Fibroblast of skin of left quadriceps (primary cell): Measurements from ENCODE around the gene POLD4.

ENCODE experiments used
- DNase-seq, 2 experiments: peaks; one replicate each; pipeline ENCODE4 v3.0.0-alpha.2; 2013; ENCODE audit warnings: low read depth in 2 of 2

The POLD4 gene

GRCh38 chr11:67389477-67389876, 36.1 kb upstream of the POLD4 start:
- DNase-seq = no peak

- DNase-seq = no peak
These were observed 34.2 kb upstream of the POLD4 start for GRCh38 chr11:67387518-67387917.

- DNase-seq = no peak
These were observed 33.7 kb upstream of the POLD4 start for GRCh38 chr11:67387069-67387468.

GRCh38 chr11:67384851-67385366, 31.6 kb upstream of the POLD4 start:
- DNase-seq = no peak

DNA sequence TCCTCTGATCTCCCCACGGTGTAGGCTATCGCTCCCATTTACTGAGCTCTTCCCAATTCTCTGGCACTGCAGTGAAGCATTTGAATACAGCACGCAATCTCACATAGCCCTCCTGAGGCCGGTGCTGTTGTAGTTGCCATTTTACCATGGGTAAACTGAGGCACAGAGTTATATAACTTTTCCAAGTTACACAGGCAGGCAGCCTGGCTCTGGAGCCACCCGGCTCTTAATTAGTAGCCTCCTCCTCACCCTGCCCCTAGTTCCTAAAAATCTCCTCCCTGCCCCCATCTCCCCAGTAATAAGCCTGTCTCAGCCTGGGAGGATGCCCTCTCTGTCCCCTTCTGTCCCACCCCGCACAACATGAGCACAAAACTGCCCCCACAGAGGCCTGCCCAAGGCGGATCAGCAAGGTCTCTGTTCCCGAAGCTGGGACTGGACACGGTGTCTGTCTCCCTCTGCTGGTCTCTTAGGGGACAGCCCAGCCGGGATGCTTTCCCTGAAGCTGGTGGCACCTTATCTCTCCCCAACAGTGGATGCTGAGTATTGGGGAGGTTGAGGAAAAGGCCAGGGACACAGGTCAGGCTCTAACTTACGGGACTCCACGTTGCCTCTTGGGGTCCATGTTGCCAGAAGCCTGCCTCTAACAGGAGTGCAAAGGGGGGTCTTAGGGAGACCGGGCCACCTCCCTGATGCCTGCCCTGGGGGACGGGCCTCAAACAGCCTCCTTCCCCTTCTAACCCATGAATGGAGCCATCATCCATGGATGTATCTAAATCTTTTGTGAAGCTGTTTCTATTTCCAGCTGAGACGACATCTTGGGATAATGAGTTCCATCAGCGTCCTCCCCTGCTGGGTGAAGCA, 29.2 kb upstream of the POLD4 start:
- peak in 1 of 2 experiments; percentile 44 for DNase-seq

GRCh38 chr11:67381244-67381972, 28.1 kb upstream of the POLD4 start:
- no peak for DNase-seq

DNA sequence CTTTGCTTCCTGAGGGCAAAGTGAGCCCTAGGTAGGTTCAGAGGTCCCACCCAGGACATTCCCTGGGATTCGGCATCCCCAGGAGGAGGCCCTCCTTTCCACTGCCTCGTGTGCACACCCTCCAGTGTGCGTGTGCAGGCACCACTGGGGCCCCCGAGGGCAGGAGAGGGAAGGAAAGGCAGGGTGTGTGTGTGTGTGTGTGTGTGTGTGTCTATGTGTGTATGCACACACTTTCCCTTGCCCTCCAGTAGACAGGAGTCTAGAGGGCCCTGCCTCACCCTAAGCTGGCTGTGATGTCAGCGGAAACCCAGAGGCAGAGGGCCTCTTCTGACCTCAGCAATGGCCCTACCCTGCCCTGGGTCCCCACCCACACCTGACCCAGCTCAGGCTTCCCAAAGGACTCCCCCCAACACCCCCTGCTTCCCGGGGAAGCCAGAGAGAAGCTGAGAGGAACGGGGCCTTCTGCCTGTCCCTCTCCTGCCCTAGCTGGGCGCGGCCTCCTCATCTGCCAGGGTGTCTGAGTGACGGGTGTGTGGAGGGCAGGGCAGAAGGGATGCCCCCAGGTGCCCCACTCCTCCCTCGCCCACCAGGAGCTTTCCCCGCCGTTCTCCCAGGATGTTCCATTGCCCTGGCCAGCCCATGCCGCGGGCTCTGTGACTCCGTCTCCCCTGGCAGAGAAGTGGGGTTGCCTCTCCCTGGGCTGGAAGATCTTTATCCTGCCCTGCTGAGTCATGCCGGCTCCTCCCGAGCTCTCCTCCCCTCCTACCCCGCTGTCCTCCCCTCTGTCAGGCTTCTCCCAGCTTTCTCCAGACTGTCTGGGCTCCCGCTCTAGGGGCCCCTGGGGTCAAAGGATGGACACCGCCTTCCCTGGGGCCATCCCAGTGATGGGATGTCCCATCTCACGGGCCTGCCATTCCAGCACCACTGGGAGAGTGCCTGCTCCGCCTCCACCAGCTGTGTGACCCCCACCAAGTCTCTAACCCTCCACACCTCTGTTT, 26.0 kb upstream of the POLD4 start:
- no peak for DNase-seq

DNA sequence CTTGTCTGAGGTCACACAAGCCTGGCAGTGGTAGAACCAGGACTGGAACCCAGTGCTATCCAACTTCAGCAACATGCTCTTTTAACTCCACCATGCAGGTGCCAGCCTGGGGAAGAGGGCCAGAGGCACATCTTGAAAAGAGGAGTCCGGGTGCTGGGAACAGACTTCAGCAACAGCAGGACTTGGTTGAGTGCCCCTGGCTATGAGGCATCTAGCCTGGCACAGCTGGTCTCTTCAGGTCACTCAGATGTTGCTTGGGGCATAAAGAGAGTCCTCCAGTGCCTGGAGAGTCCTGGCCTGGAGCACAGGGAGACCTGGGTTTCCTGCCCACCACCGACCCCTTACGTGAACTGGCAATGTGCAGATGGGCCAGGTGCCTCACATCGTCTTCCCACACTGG, 25.2 kb upstream of the POLD4 start:
- no peak for DNase-seq

GRCh38 chr11:67376873-67377808, 23.8 kb upstream of the POLD4 start:
- DNase-seq = no peak

GRCh38 chr11:67376063-67376820, 22.9 kb upstream of the POLD4 start:
- no peak for DNase-seq

DNA sequence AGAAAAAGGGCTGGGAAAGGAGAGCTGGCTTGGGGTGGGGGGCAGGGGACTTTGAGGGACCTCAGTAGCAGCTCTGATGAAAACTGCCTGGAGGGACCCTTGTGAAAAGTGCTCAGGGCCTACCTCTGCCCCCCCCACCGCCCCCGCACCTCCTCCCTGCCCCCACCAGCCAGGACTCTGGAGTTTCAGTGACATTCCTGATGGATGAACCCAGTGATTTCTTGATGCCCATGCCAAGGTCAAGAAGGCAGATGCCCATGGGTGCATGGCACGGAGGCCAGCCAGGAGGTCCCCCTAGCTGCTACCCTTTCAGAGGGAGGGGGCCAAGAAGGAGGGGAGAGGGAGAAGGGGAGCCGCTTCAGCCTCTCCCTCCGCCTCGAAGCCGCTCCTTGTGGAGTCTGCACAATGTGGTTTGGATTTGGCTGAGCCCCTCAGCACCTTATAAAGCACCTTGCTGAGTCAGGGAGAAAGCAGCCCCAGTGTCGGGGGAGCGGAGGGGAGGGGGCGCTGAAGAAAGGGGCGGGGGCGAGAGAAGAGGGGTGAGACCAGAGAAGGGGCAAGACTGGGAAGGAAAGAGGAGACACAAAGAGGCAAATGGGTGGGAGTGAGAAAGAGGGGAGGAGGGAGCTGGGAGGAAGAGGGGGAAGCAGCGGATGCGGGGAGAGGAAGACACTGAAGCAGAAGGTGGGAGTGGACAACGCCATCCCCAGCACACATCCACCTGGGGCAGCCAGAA, 22.1 kb upstream of the POLD4 start:
- DNase-seq = no peak

- DNase-seq = no peak
These were observed 21.4 kb upstream of the POLD4 start for GRCh38 chr11:67374571-67375281.

DNA sequence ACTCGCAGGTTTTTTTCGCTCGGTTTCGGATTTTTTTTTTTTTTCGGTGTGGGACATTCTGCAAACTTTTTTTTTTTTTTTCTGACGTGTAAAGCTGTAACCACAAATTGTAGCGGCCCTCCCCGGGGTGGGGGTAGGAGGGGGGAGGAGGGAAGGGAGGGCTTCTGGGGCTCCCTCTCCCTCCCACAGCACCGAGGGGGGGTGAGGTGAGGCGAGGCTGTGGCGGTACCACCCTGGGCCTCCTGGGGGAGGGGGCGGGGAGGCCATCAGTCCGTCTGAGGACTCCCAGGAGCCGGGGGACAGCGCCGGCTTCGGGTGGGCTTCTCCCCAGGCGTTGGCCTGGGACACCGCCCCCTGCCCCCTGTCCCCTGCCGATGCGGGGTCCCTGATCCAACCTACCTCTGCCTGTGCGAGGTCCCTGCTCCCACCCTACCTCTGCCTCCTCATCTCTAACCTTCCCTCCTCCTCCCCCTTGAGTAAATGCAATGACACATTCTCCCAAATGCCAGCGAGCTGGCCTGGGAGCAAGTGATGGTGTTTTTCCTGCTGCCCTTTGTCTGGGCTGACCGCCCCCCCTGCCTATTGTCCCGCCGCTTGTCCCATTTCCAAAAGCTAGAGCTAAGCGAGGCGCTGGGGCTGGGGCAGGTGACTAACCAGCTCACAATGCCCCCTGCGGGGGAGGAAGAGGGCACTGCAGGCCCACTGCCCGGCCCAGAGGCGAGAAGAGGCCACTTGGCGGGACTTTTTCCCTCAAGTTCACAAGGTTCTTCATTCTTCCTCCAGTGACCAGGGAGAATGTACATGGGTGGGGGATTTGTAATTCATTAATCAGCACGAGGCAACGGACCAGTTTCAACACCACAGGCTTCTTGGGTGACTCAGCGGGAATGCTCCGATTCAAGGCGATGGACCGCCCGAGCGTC, 20.6 kb upstream of the POLD4 start:
- peak; percentile 88 for DNase-seq

DNA sequence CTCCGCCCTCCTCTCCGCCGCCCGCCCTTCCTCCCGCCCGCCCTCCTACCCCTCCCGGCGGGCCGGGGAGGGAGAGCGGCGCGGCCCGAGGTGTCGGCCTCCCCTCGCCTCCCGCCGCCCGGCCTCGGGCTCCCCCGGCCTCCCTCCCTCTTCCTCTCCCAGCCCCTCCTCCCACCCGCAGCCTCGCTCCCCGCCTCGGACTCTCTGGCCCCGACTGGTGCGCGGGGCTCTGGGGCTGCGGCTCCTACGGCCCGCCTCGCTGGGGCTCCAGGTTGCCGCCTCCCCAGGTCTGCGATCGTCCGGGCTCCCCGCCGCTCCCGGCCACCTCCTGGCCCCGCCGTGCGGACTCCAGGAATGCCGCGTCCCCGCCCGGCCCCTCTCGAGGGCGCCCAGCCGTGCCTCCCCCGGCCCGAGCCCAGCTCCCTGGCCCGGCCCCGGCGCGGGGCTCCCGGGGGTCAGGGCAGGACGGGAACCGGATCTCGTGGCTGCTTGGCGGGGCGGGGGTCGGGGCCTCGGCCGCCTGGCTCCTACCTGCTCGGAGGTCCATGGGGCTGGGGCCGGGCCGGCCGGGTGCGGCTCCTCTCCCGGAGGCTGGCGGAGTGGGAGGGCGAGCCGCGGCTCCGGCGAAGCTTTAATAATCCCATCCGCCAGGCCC, 19.8 kb upstream of the POLD4 start, which contains the start of gene CLCF1:
TSS of gene CLCF1 (minus strand) at position 606 of the 655 bp plus-strand sequence. CDS start at position 547, 59 bp downstream.
- no peak for DNase-seq

GRCh38 chr11:67372321-67372992, 19.1 kb upstream of the POLD4 start:
- DNase-seq = no peak

DNA sequence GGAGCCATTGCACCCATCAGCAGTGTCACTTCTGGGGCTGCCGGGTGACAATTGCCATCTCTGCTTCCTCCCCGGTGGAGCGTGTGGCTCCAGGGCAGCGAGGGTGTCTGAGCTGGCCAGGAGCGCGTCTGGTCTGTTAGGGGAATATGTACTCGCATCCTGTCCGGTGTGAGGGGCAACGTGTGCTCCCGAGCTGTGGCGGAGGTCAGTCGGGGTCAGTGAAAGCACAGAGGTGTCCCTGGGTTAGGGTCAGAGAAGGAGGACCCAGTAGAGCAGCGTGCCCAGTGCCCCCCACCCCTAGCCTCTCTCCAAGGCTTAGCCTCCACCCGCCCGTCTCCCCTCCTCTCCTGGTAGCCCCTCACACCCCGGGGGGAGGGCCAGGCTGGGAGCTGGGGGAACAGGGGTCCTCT, 18.6 kb upstream of the POLD4 start:
- no peak for DNase-seq
